HG02970 (cell line): ENCODE measurements around the gene ZNHIT3.
A peak's percentile ranks its signal among the peaks of the same experiment; 100 is the strongest.
"Not testable (repeated sequence)": the region's sequence is repeated elsewhere in the genome, so short reads cannot be mapped to it uniquely, and the experiment has no call there.

Experiments used
- ATAC-seq: cut with Tn5 transposase; IDR thresholded peaks from one replicate; pipeline ENCODE4 v1.9.1; 2021; ENCODE audit warnings: mild to moderate bottlenecking, moderate library complexity, moderate number of reproducible peaks; ENCODE audit not compliant: unreplicated experiment, low FRiP score

Gene ZNHIT3

DNA sequence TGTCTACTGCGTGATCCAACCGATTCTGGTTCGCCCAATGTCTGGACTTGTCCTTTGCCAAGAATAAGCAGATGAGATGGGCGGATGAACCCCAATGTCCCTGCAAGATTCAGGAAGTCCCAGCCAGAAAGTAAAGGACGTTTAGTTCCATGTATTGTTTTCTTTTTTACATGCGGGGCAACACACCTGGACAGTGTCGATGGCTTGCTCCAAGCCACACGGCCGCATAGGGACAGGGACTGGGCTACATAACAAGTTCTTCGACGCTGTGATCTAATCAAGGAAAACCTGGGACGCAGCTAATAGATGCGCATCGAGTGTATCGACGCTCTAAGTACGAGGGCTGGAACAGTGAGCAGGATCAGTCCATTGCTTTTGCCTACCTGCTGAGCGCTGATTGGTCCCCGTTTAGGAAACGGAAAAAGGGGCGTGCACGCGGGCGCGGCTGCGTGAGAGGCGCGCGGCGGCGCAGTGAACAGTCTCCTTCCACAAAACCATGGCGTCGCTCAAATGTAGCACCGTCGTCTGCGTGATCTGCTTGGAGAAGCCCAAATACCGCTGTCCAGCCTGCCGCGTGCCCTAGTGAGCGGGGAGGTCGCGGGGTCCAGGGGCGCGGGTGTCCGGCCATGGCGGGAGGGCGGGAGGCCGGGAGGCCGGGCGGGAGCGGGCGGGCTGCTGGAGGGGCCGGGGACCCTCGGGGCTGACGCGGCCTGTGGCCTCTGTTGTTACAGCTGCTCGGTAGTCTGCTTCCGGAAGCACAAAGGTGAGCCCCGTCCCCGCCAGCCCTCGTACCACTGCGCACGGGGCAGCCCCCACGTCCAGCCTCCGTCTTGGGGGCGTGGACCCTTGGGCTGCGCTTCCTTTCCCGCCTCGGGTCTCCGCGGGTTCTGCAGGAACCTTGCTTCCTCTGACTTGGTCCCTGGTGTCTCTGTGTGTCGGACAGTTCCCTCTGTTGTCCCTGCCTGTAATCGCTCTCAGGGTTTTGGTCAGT lies at the start of gene ZNHIT3:
ZNHIT3 (plus strand) TSS at position 478 of the 991 bp plus-strand sequence; CDS start at position 497, 19 bp downstream.
- peak; percentile 86 for ATAC-seq

GRCh38 chr17:36441792-36442191 lies 44.7 kb upstream of the ZNHIT3 start:
- not testable (repeated sequence) for ATAC-seq

DNA sequence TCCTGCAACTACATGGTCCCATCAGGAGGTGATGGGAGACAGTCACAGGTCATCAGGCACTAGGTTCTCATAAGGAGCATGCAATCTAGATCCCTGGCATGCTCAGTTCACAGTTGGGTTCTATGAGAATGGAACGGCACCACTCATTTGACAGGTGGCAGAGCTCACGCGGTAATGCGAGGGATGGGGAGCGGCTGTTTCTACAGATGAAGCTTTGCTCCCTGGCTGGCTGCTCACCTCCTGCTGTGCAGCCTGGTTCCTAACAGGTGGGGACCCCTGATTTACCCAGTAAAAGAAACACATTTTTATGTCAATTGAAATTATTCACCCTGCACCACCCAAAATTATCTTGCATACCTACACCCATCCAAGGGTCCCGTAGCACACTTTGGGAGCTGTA lies 42.7 kb upstream of the ZNHIT3 start:
- no peak for ATAC-seq

GRCh38 chr17:36449997-36450396 lies 36.5 kb upstream of the ZNHIT3 start:
- not testable (repeated sequence) for ATAC-seq

DNA sequence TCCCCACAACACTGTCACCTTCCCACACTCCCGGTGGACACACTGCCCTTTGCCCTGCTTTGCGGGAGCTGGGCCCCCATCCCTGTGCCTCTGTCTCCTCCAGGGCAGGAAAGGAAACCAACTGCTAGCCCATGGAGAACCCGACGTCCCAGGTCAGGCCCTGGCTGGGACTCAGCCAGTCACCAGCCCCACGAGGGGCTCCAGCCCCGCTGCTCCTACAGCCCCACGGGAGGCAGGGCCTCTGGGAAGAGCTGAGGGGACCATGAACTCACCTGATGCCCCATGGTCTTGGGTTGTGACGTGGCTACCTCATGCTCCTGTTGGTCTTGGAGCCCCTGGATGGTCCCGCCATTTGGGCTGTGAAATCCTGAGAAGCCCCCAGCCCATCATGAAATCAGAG lies 33.6 kb upstream of the ZNHIT3 start:
- not testable (repeated sequence) for ATAC-seq

- not testable (repeated sequence) for ATAC-seq
Observed at GRCh38 chr17:36457701-36458100, 28.8 kb upstream of the ZNHIT3 start.

GRCh38 chr17:36459045-36459444 lies 27.4 kb upstream of the ZNHIT3 start:
- ATAC-seq = no peak

GRCh38 chr17:36459601-36460000 lies 26.9 kb upstream of the ZNHIT3 start:
- ATAC-seq = no peak

- no peak for ATAC-seq
Observed at GRCh38 chr17:36460265-36460937, 26.1 kb upstream of the ZNHIT3 start.

DNA sequence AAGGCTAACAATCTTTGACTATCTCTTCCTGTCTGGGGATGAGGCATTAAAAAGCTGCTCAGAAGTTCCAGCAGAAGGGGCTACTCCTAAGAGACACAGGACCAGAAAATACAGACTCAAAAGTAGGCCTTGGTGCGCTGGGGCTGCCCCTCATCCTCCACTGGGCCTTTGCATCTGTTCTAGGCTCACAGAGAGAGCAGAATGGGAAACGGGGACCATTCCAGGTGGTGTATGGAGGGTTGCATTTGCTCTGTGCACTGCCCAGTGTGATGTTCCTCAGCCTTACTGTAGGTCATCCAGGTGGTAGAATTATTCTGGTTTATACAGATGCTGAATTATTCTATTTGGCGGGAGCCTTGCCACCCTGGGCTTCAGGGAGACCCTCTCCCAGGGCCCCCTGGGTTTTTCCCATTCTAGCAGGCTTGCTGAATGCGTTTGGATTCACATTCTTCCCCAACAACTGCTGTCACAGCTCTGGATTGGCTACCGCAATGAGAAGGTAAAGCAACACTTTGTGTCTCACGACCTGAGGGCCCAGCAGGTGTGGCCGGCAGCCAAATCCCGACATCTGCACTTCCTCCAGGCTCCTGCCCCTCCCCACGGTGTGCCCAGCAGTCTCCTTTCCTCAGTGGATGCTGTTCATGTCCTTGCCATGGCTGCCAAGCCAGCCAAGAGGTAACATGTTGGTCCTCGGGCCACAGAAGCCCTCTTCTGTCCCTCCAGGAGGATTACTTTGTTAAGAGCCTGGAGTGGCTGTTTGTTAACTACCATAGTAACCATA lies 25.0 kb upstream of the ZNHIT3 start:
- ATAC-seq = no peak

DNA sequence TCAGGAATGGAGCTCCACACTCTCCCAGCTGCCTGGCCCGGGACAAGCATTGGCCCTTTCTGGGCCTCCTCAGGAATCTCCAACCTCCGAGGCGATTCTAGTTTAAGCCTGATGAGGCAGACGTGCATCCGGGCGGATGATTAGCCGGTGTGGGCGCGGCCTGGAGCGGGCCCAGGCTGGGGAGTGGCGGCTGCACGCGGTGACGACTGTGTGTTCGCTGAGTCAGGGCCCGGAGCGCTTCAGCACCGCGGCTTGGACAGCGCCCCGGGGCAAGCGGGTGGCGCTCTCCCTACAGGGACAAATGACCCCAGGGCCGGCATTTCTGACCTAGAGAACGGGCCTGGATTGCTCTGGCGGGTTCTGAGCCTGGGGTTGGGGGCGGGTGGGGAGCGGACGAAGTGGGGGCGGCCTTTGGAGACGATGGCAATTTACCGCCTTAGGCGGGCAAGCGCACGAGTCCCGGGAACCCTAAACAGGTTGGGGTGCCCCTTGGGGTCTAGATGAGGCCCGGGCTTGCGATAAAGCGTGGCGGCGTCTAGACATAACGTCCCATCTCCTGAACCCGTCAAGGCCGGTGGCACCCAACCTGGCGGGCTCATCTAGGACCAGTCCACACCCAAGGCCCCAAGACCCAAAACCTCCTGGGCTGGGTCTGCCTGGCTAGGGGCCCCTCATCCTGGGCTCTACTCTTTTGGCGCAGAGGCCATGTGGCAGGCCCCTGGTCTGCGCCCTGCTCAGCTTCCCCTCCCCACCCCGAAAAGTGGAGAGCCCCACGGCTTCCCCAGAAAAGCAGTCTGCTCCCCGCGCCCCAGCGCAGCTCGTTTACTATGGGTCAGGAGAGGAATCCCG lies 22.3 kb upstream of the ZNHIT3 start:
- no peak for ATAC-seq

DNA sequence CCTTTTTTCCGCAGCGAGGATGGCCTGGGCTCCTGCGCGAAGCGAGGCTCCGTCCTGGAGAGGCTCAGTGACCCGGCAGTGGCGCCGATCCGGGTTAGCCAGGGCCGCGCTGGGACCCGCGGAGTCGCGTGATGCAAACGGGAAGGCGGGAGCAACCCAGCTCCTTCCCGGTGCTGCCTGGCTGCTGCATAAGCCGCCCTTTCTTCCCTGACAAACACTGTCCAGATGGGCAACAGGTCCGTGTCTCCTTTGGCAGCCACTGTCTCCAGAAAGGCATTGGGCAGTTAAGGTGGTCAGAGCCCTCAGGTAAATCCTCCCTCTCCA lies 21.8 kb upstream of the ZNHIT3 start:
- no peak for ATAC-seq

DNA sequence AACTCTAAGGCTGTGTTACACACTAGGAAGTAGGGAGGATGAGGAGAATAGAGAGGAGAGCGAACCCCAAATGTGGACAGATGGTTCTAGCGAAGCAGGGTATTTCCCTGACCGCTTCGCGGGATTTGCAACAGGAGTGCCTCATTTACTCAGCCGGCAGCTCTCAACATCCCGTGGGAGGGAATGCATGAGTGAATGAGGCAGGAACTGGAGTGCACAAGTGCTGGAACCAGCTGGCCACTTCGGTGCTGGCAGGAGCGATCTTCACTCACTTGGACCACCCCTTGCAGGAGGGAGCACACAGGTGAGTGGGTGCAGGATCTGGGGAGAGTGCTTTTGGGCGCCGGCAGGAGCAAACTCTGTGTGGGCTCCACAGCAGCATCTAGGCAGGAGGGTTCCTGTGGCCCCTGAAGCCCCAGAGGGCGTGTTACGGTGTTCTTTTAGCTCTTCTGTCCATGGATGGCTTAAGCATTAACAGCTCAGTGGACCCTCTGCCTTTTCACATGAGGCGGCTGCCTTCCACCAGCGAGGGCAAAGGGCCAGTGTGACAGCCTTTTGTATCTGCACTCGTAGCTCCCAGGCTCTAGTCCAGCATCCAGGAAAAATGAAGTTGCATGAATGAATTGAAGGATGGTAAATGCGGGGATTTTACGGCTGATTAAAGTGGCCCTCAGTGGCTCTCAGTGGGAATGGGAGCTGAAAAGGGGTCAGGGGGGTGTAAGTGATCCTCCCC lies 17.4 kb upstream of the ZNHIT3 start:
- no peak for ATAC-seq

DNA sequence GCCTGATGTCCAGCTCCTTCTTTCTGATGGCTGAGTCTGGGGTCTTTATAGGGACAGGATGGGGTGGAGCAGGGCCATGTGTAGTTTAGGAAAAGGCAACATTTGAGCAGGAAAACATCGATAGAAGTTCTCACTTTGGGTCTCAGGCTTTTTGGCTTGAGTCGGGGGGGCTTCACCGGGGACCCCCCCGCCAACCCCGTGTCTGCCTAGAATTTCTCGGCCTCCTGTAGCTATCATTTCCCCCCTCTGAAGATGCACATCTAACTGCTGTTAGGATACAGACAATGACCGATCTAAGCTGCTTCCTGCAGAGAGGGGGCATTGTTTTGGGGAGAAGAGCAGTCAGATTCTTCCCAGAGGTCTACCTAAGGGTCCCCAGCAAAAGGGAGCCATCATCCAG lies 16.7 kb upstream of the ZNHIT3 start:
- ATAC-seq = no peak

- no peak for ATAC-seq
Observed at GRCh38 chr17:36470499-36470898, 16.0 kb upstream of the ZNHIT3 start.

DNA sequence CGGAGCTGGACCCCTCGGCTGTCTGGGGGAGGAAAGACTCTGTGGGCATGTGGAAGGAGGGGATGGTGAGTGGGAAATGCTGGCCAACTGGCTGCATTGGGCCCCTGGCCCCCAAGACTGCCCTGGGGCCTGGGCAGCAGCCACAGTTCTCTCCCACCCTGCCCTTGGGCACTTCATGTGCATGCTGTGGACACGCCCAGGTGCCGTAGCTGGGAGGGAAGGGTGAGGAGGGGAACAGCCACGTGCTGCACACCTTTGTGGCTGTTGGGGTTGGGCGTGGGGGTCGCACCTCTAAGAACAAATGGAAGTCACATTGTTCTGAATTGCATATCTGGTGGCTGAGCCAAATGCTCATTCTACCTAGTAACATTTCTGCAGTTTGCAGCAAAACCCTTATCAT lies 11.9 kb upstream of the ZNHIT3 start:
- ATAC-seq = no peak

- ATAC-seq = no peak
Observed at GRCh38 chr17:36475346-36475970, 11.0 kb upstream of the ZNHIT3 start.

DNA sequence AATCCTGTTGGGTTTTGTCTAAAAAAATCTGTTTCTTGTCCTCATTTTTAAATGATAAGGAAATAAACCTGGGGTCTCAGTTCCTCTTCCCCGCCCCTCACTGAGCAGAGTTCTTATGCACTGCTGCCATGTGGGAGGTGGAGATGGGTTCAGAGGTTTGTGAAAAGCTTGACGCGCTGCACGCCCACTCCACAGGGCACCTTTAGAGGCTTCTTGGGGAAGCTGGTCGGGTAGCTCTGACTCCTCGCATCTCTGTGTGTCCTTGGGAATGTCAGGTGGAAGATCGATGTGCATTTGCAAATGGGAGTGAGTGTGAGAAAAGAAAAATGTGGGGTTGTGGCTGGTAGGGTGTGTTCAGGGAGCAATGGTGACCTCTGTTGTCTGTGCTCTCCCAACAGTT lies 4.7 kb upstream of the ZNHIT3 start:
- no peak for ATAC-seq
